ENCODE results near the gene S100A10.

S100A10 gene

DNA sequence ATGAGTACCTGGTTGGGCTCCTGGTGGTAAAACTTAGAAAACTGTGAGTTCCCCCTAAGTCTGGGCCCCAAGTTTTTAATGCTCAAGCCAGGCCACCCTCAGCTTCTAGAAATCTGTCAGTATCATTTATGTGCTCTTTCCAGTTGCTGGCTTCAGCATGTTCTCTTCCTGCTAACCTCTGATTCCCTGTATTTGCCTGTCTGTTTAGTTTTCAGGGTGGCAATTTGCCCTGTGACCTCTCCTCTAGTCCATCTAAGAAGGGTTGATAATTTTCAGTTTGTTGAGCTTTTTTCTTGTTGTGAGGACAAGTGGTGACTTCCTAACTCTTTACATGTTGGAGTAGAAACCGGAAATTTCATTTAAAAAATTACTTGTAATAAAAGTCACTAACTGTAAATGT lies 16.0 kb upstream of the S100A10 start:
- DNase-seq = no peak

DNA sequence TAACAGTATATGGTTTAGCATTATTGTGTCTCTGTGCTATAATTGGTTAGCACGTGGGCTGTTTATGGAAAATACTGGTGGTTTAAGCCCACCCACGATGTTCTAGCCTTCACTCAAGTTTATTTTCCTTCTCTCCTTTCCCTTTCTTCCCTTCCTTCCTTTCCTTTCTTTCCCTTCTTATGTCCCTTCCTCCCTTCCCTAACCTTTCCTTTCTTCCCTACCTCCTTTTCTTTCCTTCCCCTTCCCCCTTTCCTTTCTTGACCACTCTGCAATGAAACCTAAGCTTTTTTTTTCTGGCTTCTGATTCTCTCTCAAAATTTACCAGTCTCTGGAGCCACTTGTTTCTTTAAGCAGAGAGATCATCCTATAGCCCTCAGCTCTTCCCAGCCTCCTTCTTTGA lies 13.4 kb upstream of the S100A10 start:
- no peak for DNase-seq

DNA sequence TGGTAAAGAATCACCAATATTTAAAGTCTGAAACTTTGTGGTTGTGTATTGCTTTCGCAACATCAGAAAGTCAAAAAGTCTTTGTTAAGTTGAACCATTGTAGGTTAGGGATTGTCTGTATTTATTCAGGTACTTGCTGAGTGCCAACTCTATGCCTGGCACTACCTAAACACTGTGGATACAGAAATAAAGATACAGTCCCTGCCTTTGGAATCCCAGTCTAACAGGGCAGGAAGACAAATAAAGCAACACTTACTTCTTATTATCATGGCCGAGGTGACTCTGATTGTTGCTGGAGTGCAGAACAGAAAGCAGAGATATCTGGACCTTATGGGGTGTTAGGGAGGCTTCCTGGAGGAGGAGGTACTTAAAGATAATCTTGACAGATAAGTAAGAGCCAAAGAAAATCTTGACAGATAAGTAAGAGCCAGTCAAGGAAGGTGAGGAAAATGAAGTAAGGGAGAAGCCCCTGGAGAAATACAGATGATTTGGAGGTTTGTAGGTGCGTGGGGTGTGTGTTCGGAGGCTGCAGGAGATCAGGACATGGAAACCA lies 11.8 kb upstream of the S100A10 start:
- no peak for DNase-seq

DNA sequence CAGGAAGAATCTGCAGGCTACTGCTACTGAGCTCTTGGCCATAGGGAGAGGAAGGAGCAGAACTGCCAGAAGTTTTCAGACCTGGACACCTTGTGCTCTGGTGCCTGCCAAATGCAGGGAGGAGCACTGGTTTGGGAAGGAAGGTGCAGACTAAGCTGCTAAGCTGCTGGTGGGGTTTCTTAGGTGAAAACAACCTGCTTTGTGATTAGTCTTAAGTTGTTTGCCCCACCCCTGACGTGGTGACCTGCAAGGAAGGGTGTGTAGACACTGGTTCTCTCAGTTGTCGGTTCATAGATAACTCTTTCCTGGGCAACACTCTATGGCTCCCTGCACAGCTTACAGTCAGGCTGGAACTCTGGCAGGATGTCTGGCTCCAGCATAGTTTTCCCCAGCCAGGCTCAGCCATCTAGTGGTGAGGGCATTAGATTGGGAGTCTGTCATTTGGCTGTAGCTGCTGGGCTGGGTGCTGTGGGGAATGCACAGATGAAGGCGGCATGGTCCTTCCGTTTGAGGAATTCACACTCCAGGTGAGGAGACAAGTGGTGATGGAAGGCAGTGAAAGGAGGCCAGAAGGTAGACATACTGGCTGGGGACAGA lies 10.3 kb upstream of the S100A10 start:
- no peak for DNase-seq

DNA sequence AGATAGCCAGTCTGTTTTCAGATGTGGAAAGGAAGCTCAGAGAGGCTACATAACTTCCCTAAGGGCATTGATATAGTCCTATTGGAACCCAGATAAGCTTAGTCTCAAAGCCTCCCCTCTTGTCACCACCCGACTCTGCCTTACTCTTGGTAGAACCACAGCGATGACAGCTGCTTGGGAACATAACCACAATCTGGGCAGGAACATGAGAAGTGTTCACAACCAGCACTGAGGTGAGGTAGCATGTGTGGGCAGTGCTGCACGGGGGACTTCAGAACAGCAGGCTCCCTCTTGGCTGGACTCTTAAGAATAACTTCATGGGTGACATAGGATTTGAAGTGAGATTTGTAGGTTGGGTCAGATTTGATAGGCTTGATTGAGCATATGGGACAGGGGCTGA lies 9.3 kb upstream of the S100A10 start:
- DNase-seq = no peak

DNA sequence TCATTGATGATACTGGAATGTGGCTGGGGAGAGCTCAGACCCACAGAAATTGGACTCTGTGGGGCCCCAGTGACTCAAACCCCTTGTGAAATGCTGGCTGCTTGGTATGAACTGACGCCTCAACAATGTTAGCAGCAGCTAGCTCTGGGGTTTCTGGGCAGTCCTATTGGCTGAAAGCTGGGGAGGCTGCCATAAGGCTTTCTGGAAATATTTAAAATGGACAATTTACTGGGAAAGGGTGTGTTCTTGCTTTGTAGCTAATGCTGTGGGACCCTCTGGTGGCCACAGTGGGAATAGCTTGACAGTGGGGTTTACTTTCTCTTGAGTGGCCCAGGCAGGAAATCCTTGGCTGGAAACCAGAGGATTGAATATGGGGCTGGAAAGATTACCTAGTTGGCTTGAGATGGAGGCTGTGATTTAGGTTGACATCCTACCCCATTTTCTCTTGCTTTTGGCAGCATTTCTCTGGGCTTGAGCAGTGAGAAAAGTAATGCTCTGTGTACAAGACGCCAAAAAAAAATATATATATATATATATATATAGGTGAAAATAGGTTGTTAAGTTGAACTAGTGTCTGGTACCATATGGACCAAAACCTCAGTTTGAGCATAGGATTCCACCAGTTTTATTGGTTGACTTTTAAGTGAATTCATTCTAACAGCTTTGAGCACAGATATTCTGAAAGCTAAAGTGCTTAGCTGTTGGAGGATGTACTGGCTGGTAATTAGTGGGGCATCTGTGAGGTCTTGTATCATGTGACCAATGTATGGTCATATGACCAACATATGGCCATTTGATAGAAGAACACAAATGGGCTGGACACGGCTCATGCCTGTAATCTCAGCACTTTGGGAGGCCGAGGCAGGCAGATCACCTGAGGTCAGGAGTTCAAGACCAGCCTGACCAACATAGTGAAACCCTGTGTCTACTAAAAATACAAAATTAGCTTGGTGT lies 8.2 kb upstream of the S100A10 start:
- peak; percentile 67 to 80 for DNase-seq

DNA sequence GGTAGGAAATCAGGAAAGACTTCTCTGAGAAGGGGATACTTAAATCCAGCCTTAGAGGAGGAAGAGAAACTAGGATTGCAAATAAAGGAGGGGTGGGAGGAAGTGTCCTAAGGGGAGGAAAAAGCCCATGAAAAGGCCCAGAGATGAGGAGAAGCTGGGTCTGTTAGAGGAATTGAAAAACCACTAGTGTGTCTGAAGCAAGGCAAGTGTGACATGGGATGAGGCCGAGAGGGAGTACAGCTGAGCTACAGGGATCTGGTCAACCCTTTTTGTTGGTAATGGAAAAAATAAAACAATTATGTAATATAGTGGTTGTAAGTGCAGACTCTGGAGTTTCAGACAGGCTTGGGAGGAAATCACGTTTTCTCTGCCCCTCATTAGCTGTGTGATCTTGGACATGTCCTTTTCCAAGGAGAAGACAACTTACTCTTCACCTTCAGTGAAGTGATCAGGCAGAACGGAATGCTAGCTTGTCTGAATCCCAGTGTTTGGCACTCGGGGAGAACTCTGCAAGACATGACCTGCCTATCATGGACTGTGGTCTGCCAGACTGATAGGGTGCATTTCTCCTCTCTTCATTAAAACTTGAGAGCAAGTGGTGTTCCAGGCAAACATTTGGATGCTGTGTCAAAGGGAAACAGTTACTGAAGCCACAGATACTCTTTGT lies 7.4 kb upstream of the S100A10 start:
- DNase-seq = no peak

DNA sequence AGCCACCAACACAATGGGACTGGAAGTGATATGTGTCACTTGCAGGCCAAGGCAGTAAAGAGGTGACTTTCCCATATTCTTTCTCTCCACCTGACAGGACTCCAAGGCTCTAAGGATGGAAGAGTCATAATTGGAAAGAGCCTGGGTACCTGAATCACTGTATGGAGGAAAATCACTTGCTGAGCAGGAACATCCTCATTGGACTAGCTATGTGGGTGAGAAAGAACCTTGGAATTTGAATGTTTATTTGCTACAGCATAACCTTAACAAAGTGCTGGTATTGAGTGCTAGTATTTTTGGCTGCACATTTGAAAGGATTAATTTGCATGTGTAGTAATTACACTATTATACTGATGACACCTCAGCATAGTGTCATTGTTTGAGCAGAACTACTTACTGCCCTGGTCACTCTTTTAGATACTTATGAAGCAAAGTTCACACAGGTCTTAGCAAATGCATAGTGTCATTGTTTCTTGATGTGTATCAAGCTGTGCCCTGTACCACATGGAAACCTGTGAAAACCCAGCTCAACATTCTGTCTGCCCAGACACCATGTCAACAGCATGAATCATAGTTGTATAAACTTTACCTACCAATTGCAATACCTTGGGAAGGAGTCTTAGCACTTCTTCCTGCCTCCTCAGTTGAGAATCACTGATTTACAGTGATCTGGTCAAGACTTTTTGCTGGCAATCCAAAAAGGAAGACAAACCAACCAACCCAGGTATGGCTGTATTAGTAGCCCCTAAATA lies 5.1 kb upstream of the S100A10 start:
- DNase-seq = no peak

DNA sequence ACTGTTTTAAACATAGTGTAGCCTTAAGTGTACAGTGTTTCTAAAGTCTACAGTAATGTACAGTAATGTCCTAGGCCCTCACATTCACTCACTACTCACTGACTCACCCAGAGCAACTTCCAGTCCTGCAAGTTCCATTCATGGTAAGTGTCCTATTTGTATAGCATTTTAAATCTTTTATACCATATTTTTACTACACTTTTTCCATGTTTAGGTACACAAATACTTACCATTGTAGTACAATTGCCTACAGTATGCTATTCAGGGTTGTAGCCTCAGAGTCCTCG lies 3.6 kb upstream of the S100A10 start:
- no peak for DNase-seq

DNA sequence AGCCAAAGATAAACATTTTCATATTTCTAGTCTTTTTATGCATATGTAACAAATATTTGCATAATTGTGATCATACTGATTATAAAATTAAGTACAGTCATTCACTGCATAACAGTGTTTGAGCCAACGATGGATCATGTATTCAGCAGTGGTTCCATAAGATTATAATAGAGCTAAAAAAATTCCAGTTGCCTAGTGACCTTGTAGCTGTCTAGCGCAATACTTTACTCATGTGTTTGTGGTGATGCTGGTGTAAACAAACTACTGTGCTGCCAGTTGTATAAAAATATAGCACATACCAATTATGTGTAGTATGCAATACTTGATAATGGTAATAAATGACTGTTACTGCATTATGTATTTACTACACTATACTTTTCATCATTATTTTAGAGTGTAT lies 2.1 kb upstream of the S100A10 start:
- DNase-seq = no peak

DNA sequence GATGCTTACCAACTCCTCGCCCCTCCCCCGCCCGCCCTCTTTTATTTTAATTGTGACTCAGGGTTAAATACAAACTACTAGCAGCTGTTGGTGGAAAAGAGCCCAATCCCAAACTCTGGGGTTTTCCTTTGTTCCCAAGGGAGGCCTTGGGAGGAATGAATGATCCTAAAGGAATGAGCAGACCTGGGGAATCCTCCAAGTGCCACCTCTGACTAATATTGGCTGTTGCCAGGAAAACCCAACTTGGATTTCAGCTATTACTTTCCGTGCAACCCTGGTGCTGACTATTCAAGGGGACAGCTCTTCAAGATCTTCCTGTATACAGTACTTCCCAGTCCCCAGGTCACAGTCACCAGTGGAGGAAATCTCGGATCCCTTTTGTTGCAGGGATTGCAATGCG lies 1.3 kb upstream of the S100A10 start:
- no peak for DNase-seq

DNA sequence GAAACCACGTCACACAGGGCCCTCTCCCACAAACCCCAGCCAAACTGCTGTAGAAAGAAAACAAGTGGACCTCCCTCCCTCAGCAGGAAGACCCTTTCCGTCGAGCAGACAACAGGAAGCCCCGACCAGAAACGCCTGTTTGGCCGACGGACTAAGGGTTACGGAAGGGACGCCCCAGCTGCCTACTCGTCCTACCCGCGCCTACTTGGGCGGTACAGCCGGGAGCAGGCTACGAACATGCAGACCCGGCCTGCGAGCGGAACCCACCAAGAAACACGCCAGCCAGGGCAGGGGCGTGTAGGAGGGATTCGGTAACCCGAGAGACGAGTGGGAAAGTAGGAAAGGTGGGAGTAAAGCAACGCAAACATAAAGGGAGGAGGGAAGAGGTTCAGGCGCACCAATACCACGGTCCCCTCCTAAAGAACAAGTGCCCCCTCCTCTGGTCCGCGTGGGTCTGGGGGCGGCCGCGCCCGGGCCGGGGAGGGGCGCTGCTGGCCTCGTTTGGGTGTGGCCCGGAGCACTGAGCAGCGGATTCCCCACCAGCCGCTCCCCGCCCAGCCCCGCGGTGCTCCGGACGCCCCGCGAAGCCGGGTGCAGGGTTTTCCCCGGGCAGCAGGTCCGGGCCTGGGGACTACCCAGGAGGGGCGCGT lies 450 bp downstream of the S100A10 start:
- DNase-seq = peak; percentile 46 to 52

DNA sequence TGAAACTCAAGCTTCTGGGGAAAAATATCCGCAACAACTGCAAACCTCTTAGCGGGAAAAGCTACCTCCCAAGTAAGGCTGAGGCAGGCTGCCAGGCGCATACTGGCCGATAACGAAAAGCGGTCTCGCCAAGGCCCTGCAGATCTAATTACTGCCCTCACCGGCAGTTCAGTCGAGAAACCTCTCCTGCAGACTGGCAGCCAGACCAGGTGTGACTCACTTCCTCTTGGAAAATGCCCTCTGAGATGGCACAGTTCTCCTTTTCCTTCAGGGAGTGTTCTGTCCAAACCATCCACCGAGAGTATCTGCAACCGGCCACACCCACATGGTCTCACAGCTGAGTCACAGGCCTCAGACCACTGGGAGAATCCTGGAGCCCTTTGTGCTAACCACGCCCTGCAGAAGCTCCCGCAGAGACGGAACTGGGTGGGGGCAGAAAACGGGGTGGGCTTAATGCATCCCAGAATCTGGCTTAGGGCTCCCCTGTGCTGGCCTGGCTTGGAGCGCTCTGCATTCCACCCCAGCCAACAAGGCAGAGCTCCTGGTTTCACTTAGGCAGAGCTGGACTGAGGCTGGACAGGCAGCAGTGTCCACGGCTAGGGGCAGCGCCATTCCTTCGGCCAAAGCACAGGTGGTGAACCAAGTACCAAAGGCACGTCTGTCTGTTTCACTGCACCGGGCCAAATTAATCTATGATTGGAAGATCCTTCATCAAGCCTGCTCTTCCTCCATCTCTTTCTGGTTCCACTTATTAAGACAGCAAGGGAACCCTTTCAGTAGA lies 1.2 kb downstream of the S100A10 start:
- peak; percentile 49 to 87 for DNase-seq

DNA sequence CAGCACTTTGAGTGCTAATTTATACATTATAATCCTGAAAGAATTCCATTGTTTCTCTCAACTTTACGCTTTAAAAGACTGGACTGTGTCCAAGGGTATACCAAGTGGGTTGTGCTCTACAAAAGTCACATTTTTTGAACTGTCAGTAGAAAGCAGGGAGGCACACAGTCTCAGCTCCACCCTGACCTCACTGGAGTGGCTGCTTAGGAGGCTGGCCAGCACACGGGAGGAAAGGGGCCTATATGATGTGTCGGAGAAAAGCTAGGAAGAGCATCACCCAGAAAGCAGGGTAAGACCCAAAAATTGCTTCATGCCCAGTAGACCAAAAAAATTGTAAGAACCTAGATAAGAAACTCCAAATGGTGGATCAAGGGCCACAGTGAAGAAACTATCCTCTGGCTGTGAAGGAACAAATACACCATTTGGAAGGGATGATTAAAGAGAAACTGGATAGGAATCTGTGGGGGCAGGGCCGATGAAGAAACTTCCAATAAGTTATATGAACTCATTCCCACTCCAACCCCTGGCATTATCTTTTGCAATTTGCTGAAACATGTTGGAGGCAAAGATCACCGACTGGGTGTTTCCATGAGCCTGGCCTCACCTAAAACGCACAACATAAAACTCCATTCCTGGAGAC lies 1.9 kb downstream of the S100A10 start:
- no peak for DNase-seq

DNA sequence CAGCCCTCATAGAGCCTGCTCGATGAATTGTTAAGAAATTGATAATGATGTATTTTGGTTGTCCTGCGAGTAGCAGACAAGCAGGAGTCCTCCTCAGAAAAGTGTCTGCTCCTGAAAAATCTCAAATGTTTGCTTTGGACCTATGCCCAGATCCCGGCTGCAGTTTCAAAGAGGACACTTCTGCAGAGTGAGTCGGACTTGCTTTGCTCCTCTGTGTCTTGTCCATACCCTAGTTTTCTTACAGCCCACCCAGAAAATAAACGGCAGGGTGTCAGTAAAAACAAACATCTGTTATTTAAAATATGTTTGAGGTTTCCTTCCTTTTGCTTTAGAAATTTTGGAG lies 2.8 kb downstream of the S100A10 start:
- no peak for DNase-seq

DNA sequence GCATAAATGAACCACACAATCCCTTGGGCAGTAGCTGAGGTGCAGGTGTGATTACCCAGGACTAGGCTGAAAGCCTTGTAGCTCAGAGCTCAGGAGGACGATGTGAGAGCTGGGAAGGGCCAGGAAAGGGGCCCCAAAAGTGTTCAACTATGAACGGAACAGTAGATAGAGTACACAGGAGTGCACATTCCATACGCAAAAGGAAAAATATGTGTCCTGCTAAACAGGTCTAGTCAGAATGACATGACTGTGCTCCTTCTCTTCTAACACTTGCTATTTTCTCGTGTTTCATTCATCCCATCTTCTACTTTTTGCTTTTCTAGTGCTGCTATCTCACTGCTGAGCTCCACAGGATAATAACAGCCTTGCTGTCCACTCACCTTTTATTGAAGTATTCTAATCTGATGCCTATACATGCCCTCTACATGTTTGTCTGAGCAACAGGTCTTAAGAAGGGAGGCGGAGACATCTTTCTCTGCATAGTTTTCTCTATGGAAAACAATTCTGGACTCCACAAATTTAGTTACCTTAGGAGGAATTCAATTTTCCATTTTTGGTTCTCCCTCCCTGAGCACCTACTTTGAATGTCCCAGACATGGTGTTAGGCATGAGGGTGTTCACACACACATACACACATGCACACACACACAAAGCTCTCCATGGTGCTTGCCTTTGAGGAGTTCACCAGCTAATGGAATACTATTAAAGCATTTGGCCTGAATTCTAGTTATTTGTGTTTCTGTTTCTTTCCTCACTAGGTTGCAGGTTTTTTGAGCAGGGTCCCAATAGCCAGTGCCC lies 3.4 kb downstream of the S100A10 start:
- DNase-seq = no peak

DNA sequence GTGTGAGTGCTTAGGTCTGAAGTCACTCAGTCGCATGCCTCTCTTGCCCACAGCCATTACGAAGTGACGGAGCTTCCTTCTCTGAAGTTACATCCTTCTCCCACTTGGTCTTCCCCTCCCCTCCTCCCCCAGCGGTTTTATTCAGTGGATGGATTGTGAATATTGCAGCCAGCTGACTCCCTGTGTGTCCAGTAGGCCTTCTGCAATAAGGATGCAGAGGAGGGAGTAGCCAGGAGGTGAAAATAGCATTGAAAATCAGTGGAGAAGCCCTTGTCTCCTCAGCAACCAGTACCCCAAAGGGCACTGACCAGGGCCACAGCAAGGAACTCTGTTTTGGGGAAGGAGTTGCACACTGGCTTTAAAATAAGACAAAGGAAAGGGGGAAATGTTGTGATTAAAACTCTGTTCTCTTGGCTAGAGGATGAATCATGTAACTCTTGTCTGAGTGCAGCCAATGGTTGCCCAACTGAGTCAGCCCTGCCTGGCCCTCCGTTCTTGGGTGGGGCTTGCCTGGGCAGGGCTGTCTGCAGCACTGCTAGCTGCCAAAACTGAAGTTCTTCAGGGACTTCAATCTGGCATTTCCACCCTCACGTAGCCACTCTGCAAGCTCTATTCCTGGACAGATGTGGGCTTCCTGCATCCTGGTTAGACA lies 4.3 kb downstream of the S100A10 start:
- DNase-seq = peak; percentile 23 to 75

DNA sequence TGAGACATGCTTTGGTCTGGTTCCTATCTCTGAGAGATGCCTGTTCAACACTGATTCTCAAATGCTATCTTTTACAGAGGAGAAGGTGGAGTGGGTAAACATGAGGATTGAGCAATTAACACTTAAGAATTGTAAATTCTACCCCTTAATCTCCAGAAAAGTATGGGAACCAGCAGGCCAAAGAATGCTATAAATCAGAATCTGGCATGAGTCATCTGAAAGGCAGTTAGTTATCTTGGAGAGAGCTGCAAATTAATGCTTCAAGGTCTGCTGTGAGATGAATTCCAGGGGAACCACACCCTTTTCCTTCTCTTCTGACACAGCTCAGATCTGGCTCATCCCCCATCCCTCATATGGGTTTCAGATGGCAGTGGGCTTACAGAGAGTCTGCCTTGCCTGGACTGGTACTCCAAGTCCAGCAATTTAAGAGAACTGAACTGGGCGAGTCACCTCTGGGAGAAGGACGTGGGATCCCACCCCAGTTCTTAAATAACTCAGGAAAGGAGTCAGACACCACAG lies 5.2 kb downstream of the S100A10 start:
- DNase-seq = no peak

DNA sequence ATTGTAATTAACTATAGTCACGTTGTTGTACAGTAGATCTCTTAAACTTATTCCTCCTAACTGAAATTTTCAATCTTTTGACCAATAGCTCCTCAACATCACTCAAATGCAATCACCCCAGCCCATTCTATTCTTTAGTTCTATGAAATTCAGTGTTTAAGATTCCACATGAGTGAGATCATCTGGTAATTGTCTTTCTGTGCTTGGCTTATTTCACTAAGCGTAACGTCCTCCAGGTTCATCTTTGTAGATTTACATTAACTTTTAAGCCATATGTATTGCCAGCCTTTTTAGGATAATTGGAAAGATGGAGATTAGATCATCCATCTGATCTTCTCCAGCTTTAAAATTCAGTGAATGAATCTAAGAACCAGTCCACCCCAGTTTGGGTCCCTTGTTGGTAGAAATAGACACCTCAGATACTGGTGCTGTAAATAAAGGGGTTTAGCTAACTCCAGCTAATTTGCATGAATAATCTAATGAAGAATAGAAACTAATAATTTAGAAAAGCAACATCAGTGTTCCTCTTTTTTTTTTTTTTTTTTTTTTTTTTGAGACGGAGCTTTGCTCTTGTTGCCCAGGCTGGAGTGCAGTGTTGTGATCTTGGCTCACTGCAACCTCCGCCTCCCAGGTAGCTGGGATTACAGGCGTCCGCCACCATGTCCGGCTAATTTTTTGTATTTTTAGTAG lies 7.0 kb downstream of the S100A10 start:
- DNase-seq = no peak
